Endothelial cell of umbilical vein (primary cell): ENCODE measurements around the gene RTL10. TPM values are rescaled to one million over a fixed set of nuclear protein-coding genes. Genes with fewer than 3 reads are reported as not detected.

Experiments
- BruUV-seq: library from RNA; stranded (reverse); fragments of 400-500 nt; replicated peaks from 2 replicates; lab custom pipeline; 2021; lab: Mats Ljungman, UMichigan
- CTCF ChIA-PET: fragments of 300-600, 350-600 bp; sonication (Branson Sonifier 250); formaldehyde crosslinking; loops from one replicate; lab custom pipeline; 2021; ENCODE audit warnings: antibody characterized with exemption, inconsistent platforms; lab: Charles Lee
- POLR2A ChIA-PET: fragments of 300-600, 350-600 bp; sonication (Branson Sonifier 250); formaldehyde crosslinking; loops from one replicate; lab custom pipeline; 2021; ENCODE audit warnings: antibody characterized with exemption, inconsistent platforms; lab: Charles Lee
- DNase-seq: peaks from one replicate; pipeline ENCODE4 v3.0.0-alpha.2; 2011; ENCODE audit warnings: low read depth, low spot score
- FAIRE-seq: peaks from 2 replicates; lab custom pipeline; 2011; peaks lifted over from hg19 to GRCh38; lab: Jason Lieb, UNC
- H2AFZ ChIP-seq: 2 replicates; pipeline ENCODE4 v1.6.0; 2012; ENCODE audit warnings: low read depth, low read length, control low read depth, inconsistent platforms
- H3K27ac ChIP-seq: 2 replicates; pipeline ENCODE4 v1.5.1; 2011; ENCODE audit warnings: low read depth, mild to moderate bottlenecking, control low read depth, low read length, moderate library complexity; ENCODE audit not compliant: insufficient read depth
- H3K27me3 ChIP-seq, 2 experiments: 2 replicates each; pipeline versions ENCODE4 v1.6.0 to v1.6.1; 2011; ENCODE audit warnings: low read length in 2 of 2, mixed read lengths in 1 of 2; ENCODE audit not compliant: control insufficient read depth in 2 of 2, insufficient read depth in 2 of 2
- H3K36me3 ChIP-seq, 2 experiments: 2 replicates in 1 of 2; 3 replicates in 1 of 2; pipeline ENCODE4 v1.5.1; 2011; ENCODE audit warnings: low read length in 2 of 2, mild to moderate bottlenecking in 1 of 2, moderate library complexity in 1 of 2; ENCODE audit not compliant: control insufficient read depth in 2 of 2, insufficient read depth in 2 of 2; ENCODE audit errors: extremely low read depth in 1 of 2
- H3K4me1 ChIP-seq: 3 replicates; pipeline ENCODE4 v1.5.1; 2011; ENCODE audit warnings: mild to moderate bottlenecking, low read length; ENCODE audit not compliant: control insufficient read depth, insufficient read depth; ENCODE audit errors: extremely low read depth
- H3K4me2 ChIP-seq: 2 replicates; pipeline ENCODE4 v1.6.1; 2011; ENCODE audit warnings: low read length, control low read depth, mixed read lengths; ENCODE audit not compliant: insufficient read depth
- H3K4me3 ChIP-seq, 3 experiments: fragments of 200-600 bp in 1 of 3; sonication (generic), shearing (Covaris generic) in 1 of 3; replicated peaks in 1 of 3; 2 replicates each; pipeline ENCODE4 v1.5.1; 2011 to 2016; ENCODE audit warnings: control low read depth in 3 of 3, low read length in 3 of 3, mild to moderate bottlenecking in 2 of 3, inconsistent platforms in 1 of 3, low read depth in 1 of 3, moderate library complexity in 1 of 3; ENCODE audit not compliant: insufficient read depth in 1 of 3
- H3K79me2 ChIP-seq: 2 replicates; pipeline ENCODE4 v1.6.0; 2012; ENCODE audit warnings: low read length, inconsistent platforms; ENCODE audit not compliant: control insufficient read depth, insufficient read depth
- H3K9ac ChIP-seq: replicated peaks from 2 replicates; pipeline ENCODE3; 2011; ENCODE audit warnings: low read length, control low read depth; ENCODE audit not compliant: insufficient read depth; ENCODE audit errors: extremely low read depth
- H3K9me1 ChIP-seq: replicated peaks from 3 replicates; pipeline ENCODE4 v1.6.0; 2011; ENCODE audit warnings: mild to moderate bottlenecking, low read length; ENCODE audit not compliant: control insufficient read depth, insufficient read depth; ENCODE audit errors: extremely low read depth
- H3K9me3 ChIP-seq: replicated peaks from 2 replicates; pipeline ENCODE4 v1.5.1; 2012; ENCODE audit warnings: low read length, inconsistent platforms; ENCODE audit not compliant: control insufficient read depth, insufficient read depth
- H4K20me1 ChIP-seq: replicated peaks from 2 replicates; pipeline ENCODE3; 2011; ENCODE audit warnings: mild to moderate bottlenecking, low read length; ENCODE audit not compliant: control insufficient read depth, insufficient read depth; ENCODE audit errors: extremely low read depth
- EZH2 ChIP-seq: IDR thresholded peaks from 2 replicates; pipeline ENCODE4 v1.6.1; 2012; ENCODE audit warnings: borderline replicate concordance, low read depth, mild to moderate bottlenecking, moderate library complexity, low read length, inconsistent platforms; ENCODE audit not compliant: severe bottlenecking
- FOS ChIP-seq: IDR thresholded peaks from 2 replicates; pipeline ENCODE4 v1.6.1; 2011; ENCODE audit warnings: mild to moderate bottlenecking, low read length, moderate library complexity, borderline replicate concordance; ENCODE audit not compliant: insufficient read depth
- GATA2 ChIP-seq: IDR thresholded peaks from 2 replicates; pipeline ENCODE4 v1.7.0; 2011; ENCODE audit warnings: low read depth, mild to moderate bottlenecking, moderate library complexity, mixed read lengths, low read length; ENCODE audit not compliant: insufficient read length, insufficient read depth
- JUN ChIP-seq: IDR thresholded peaks from 2 replicates; pipeline ENCODE4 v1.6.1; 2011; ENCODE audit warnings: borderline replicate concordance, low read depth; ENCODE audit not compliant: insufficient read length, insufficient read depth
- MYC ChIP-seq: IDR thresholded peaks from one replicate; pipeline ENCODE4 v1.6.1; 2011; ENCODE audit warnings: mild to moderate bottlenecking, low read depth, low read length
- POLR2A ChIP-seq: IDR thresholded peaks from 2 replicates; pipeline ENCODE4 v1.6.1; 2012; ENCODE audit warnings: low read depth, mild to moderate bottlenecking, control low read depth, low read length
- POLR2AphosphoS5 ChIP-seq: IDR thresholded peaks from 2 replicates; pipeline ENCODE4 v1.6.1; 2012; ENCODE audit warnings: low read depth, mild to moderate bottlenecking, control low read depth, low read length, moderate library complexity; ENCODE audit not compliant: insufficient read depth
- dilution Hi-C: fragments of 300-500 bp; cut with MboI; formaldehyde crosslinking; loops from one replicate; pipeline ENCODE4 v1.15.0; 2019; ENCODE audit warnings: low sequenced_read_pairs; ENCODE audit not compliant: extremely low pct_ligation_motif_present
- intact Hi-C: fragments of 100-400 bp; cut with micrococcal nuclease; formaldehyde crosslinking; loops from one replicate; pipeline ENCODE4 v1.10.0; 2022
- polyA plus RNA-seq, 4 experiments: library from polyadenylated mRNA; depleted of rRNA in 3 of 4; stranded (reverse) in 3 of 4; unstranded in 1 of 4; fragments of >200 nt; gene quantifications; 2 replicates each; pipeline versions ENCODE4 v1.2.1 to v1.2.3, GENCODE V29; 2011 to 2012; ENCODE audit warnings: missing spikeins in 1 of 4
- total RNA-seq: library from RNA; stranded (reverse); gene quantifications from 2 replicates; pipeline ENCODE4 v1.2.3, GENCODE V29; 2021
- TF ChIP-seq, protein P1 (sequence below): IDR thresholded peaks from 2 replicates; pipeline ENCODE4 v1.6.1; 2011; ENCODE audit not compliant: insufficient read depth, insufficient read length
- TF ChIP-seq, protein P2 (sequence below), 2 donors: IDR thresholded peaks; 1 replicate in 1 of 2; 2 replicates in 1 of 2; pipeline ENCODE4 v1.5.1; 2011; ENCODE audit warnings: low read length in 2 of 2, mild to moderate bottlenecking in 2 of 2, moderate library complexity in 2 of 2, control low read depth in 1 of 2, inconsistent platforms in 1 of 2, low read depth in 1 of 2; ENCODE audit not compliant: insufficient read depth in 1 of 2; ENCODE audit errors: extremely low read depth in 1 of 2

The RTL10 gene
- total and polyA plus RNA-seq, 2 donors (not counting 3 experiments of a cell fraction or from before 2014, with no cell fraction given): 31.9 to 40.8 TPM

DNA sequence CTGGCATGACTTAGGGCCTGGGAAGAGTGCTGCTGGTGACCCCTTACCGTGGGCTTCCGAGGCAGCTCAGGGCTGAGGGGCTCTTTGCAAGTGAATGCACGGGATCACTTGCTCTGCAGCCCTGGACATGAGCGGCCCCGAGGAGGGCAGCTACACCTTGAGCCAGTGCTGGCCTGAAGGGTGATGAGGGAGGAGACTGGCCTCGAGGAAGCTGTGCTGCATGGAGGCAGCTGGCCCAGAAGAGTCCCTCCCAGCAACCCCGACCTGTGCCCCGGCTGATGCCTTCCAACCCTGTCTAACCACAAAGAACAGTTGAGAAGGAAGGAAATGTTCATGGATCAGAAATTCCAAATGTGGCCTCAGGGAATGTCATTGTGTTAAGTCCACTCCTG, 48.9 kb downstream of the RTL10 start:
- peak overlapping the region; percentile 28 for H3K27ac ChIP-seq
- peak overlapping the region; percentile 39 for H3K4me2 ChIP-seq
- dilution Hi-C loops: no loop called here
- peaks cover 14% of the 10 kb centered on the region for H3K4me1 ChIP-seq
- no peaks in the 10 kb centered on the region for H3K79me2 ChIP-seq
- no peaks in the 10 kb centered on the region for H3K36me3 ChIP-seq
- no TSS peak for BruUV-seq
- DNase-seq (peak; percentile 44), FAIRE-seq (peak; percentile 81)
- POLR2A ChIA-PET: no interaction called here
- H3K27me3 ChIP-seq: no peaks in the 10 kb centered on the region
- no peaks in the 10 kb centered on the region for H3K9me3 ChIP-seq
- H3K9me1 ChIP-seq: no peaks in the 10 kb centered on the region
- intact Hi-C loops: loop anchor here (2.0 kb wide), 2 partner anchors 33 to 39 kb away; no protein-coding TSS in a partner anchor
- H3K9ac ChIP-seq: no peak overlapping the region
- CTCF ChIA-PET: interaction anchor here (0.9 to 1.5 kb wide), 6 partner anchors 9 to 104 kb away, joined by 3 read pairs; partner anchors contain the start of gene GP1BB
- H4K20me1 ChIP-seq: no peaks in the 10 kb centered on the region
- H3K4me3 ChIP-seq: no peak overlapping the region
- TF ChIP-seq GATA2 (no peak), FOS (no peak), POLR2AphosphoS5 (no peak), MYC (no peak), POLR2A (no peak), EZH2 (no peak), JUN (no peak)
- TF ChIP-seq, protein P1, sequence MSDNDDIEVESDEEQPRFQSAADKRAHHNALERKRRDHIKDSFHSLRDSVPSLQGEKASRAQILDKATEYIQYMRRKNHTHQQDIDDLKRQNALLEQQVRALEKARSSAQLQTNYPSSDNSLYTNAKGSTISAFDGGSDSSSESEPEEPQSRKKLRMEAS: no peak
- TF ChIP-seq, protein P2, sequence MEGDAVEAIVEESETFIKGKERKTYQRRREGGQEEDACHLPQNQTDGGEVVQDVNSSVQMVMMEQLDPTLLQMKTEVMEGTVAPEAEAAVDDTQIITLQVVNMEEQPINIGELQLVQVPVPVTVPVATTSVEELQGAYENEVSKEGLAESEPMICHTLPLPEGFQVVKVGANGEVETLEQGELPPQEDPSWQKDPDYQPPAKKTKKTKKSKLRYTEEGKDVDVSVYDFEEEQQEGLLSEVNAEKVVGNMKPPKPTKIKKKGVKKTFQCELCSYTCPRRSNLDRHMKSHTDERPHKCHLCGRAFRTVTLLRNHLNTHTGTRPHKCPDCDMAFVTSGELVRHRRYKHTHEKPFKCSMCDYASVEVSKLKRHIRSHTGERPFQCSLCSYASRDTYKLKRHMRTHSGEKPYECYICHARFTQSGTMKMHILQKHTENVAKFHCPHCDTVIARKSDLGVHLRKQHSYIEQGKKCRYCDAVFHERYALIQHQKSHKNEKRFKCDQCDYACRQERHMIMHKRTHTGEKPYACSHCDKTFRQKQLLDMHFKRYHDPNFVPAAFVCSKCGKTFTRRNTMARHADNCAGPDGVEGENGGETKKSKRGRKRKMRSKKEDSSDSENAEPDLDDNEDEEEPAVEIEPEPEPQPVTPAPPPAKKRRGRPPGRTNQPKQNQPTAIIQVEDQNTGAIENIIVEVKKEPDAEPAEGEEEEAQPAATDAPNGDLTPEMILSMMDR (IDR thresholded peaks at IDR 0.05; ENCODE audit: extremely low read depth in 1 of 2, insufficient read depth in 1 of 2, low read depth in 1 of 2, low read length in 2 of 2): no peak
- peak overlapping the region; percentile 67 for H2AFZ ChIP-seq

Other genes starting within 250 kb of the RTL10 start
- 31.1 and 33.5 TPM in 2 replicates for gene SEPTIN5, start 140.4 kb downstream of the RTL10 start, total RNA-seq
- 35.8 and 37.8 TPM in 2 replicates for gene SEPTIN5, start 140.4 kb downstream of the RTL10 start, polyA plus RNA-seq
- 1.5 and 1.7 TPM in 2 replicates for gene GP1BB, start 131.3 kb downstream of the RTL10 start, total RNA-seq
- 6.2 and 8.3 TPM in 2 replicates for gene GP1BB, start 131.3 kb downstream of the RTL10 start, polyA plus RNA-seq
- gene TBX1, start 94.1 kb downstream of the RTL10 start, total RNA-seq: 30.2 and 38.2 TPM in 2 replicates
- gene TBX1, start 94.1 kb downstream of the RTL10 start, polyA plus RNA-seq: 8.9 and 11.0 TPM in 2 replicates
- gene GNB1L, start within 50 bp of the RTL10 start, total RNA-seq: 5.9 and 11.2 TPM in 2 replicates
- 5.4 and 5.9 TPM in 2 replicates for gene GNB1L, start within 50 bp of the RTL10 start, polyA plus RNA-seq
- 221 and 246 TPM in 2 replicates for gene COMT, start 86.9 kb upstream of the RTL10 start, total RNA-seq
- gene COMT, start 86.9 kb upstream of the RTL10 start, polyA plus RNA-seq: 537 and 579 TPM in 2 replicates
- 211 and 245 TPM in 2 replicates for gene TXNRD2, start 86.9 kb upstream of the RTL10 start, total RNA-seq
- gene TXNRD2, start 86.9 kb upstream of the RTL10 start, polyA plus RNA-seq: 440 and 511 TPM in 2 replicates
- gene ARVCF, start 161.9 kb upstream of the RTL10 start, total RNA-seq: 105 and 109 TPM in 2 replicates
- 81.3 and 83.6 TPM in 2 replicates for gene ARVCF, start 161.9 kb upstream of the RTL10 start, polyA plus RNA-seq
- gene TANGO2, start 166.2 kb upstream of the RTL10 start, total RNA-seq: 33.2 and 40.0 TPM in 2 replicates
- gene TANGO2, start 166.2 kb upstream of the RTL10 start, polyA plus RNA-seq: 49.3 and 59.5 TPM in 2 replicates
- gene DGCR8, start 225.4 kb upstream of the RTL10 start, total RNA-seq: 64.2 and 69.7 TPM in 2 replicates
- 30.7 and 32.7 TPM in 2 replicates for gene DGCR8, start 225.4 kb upstream of the RTL10 start, polyA plus RNA-seq